NCI-H1436 treated with DMSO at 0.1 percent for 48 hours (cell line): Measurements from ENCODE around the gene AK4.

Experiments
- DNase-seq: peaks from one replicate; lab custom pipeline; 2025; lab: John Stamatoyannopoulos, UW

AK4 gene

GRCh38 chr1:65176591-65176990 is 28.6 kb downstream of the AK4 start:
- DNase-seq, result no peak

DNA sequence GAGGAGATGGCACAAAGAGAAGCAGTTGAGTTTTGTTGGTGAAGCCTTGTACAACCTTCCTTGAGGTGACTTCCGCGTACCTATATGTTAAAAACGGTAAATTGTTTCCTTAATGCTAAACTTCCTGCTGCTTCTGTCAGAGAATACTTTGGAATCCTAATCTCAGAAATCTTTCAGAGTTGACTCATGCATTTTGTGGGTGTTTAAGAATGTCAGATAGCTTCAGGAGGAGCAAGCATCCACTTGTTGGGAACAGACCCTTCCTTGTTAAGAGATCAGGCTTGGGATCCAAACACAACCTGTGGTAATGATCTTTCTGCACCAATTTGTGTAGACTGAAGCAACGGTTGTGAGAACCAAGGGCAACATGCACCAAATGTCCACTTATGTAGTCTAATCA is 29.5 kb downstream of the AK4 start:
- DNase-seq, result no peak

- DNase-seq, result no peak
These were observed 30.2 kb downstream of the AK4 start for GRCh38 chr1:65178235-65178634.

GRCh38 chr1:65179148-65179547 is 31.1 kb downstream of the AK4 start:
- DNase-seq, result no peak

DNA sequence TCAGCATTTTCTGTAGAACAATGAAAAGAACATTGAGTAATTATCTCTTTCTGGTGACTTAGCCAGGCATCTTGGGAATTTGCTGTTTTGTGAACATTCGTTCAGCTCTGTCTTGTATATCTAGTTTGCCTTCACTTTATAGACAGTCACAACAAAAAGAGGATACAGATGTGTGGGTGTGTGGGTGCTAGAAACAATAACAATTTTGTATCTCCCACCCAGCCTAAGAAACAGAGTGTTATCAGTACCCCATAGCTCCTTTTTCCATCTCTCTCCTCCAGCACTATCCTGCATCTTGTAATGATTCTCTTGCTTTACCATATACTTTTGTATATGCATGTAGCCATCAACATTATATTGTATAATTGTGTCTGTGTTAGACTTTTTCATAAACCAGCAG is 33.0 kb downstream of the AK4 start:
- no peak for DNase-seq

GRCh38 chr1:65182658-65183268 is 34.8 kb downstream of the AK4 start:
- DNase-seq, result no peak

DNA sequence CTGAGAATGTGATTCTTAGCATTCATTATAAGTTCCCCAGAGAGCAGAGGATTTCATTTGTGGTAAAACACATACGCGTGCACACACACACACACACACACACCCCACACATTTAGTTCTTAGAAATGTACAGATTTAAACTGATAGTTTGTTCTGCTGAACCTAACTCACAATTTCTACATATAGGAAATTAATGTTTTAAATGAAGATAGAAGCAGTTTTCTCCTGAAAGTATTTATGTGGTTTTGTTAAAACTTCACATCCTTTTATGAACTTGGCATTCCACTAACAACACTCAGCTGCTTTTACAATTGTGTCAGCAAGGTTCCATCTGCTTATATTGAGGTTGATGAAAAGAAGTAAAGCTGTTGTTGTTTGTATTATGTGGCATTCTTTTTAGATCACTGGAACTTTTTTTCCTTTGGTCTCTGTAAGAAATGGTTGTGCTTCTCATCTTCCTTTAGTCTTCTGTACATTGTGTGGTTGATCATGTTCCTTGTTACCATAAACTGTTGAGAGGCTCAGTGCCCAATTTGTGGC is 41.6 kb downstream of the AK4 start:
- no peak for DNase-seq

DNA sequence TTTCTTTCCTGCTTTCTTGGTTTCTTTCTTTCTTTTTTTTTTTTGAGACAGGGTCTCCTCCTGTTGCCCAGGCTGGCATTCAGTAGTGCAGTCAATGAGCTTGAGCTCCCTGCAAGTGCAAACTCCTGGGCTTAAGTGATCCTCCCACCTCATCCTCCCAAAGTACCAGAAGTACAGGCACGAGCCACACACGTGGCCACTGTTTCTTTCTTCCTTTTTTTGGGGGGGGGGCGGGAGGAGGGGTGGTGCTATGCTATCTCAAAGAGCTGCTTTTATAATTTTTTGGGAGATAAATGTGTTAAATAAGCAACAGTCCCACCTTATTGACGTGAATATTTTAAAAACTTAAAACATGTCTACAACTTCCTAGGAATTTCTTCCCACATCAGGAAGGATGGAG is 42.2 kb downstream of the AK4 start:
- no peak for DNase-seq

DNA sequence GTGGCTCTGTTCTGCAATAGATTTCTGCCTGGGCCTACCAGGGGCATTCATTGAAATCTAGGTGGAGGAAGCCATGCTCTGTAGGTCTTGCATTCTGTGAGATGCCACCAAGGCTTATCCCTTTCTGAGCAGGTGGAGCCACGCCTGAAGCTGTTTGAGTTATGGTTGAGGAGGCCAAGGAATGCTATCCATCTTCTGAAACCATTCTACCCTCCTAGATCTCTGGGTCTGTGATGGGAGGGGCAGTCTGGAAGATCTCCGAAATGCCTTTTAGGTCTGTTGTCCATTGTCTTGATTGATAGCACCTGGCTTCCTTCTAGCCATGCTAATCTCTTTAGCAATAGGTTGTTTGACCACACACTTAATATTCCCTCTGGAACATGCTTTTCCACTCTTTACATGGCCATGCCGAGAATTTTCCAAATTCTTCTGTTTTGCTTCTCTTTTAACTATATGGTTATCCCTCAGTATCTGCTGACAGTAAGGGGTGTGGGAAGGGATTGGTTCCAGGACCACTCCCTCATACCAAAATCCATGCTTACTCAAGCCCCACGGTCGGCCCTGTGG is 45.2 kb downstream of the AK4 start:
- DNase-seq, result no peak

DNA sequence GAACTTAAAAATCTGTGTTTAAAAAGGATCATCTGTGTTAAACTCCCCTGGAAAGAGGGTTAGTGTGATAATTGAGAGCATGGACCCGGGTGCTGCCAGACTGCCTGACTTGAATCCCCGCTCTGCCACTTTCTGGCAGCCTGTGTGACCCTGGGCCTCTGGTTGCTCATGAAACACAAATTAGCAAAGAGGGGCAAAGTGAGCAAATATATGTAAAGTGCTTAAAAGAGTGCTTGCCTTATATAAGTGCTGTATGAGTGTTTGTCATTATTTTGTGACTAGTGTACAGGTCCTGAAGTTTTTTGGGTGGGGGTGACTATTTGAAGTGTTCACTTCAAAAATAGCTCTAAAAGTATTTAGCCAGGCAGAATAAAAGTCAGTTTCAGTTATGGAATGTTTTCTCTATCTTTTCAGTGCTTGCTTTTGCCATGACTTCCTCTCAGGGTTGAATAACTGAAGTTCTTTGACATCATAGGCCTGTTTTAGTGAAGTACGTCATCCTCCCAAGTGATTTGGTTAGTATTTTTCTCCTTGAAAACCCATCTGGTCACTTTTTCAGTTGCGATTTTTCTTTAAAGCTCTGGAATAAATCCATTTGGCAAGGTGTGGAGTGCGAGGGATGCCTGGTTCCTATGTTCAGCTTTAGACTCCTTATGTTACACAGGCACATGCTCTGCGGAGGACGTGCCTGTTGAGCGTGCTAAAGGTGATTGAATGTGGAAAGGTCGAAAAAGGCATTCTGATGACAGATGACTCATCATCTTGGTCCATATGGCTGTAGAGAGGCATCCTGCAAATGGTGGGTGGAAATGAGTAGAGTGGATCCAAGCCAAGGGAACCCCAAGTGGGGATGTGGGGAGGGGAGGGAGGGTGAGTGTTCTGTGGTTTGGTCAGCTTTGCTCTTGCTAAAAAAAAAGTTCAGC is 47.8 kb downstream of the AK4 start:
- DNase-seq, result no peak

- DNase-seq, result no peak
These were observed 48.9 kb downstream of the AK4 start for GRCh38 chr1:65196926-65197325.

- no peak for DNase-seq
These were observed 49.6 kb downstream of the AK4 start for GRCh38 chr1:65197636-65198035.

GRCh38 chr1:65198096-65198495 is 50.1 kb downstream of the AK4 start:
- no peak for DNase-seq

DNA sequence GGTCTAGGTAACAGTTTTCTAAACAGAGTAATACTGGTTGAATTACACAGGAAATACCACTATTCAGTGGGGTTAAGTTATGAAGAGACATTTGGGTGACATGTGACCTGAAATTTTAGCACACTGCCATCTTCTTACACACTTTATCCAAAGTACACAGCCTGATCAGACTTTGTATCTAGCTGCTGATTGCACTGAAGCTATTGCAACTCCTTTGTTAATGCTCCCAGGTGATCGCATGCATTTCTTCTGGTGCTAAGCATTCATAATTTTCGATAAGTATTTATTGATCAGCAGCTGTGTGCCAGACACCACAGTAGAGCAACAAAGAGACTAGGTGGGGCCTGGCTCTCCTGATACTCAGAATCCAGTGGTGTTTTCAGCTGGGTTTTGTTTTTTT is 52.4 kb downstream of the AK4 start:
- DNase-seq, result no peak

- no peak for DNase-seq
These were observed 58.8 kb downstream of the AK4 start for GRCh38 chr1:65206836-65207235.

- no peak for DNase-seq
These were observed 59.3 kb downstream of the AK4 start for GRCh38 chr1:65207317-65207716.

DNA sequence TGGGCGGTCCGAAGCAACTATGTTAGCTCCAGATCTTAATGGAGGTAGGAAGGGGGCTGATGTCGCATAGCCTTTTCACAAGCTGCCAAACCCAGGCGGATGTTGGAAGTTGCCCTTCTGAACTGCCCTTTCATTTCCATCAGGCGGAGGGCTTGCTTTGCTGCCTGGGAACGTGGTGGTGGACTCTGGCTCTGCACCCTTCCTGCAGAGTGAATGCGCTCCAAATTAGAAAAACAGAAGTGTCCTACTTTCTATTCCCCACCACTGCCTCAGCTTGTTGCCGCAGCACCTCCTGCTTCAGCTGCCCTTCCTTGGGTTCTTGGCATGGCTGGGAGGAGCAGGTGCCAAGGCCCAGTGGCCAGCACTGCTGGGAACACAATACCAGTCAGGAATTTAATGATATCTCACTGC is 60.6 kb downstream of the AK4 start:
- no peak for DNase-seq

DNA sequence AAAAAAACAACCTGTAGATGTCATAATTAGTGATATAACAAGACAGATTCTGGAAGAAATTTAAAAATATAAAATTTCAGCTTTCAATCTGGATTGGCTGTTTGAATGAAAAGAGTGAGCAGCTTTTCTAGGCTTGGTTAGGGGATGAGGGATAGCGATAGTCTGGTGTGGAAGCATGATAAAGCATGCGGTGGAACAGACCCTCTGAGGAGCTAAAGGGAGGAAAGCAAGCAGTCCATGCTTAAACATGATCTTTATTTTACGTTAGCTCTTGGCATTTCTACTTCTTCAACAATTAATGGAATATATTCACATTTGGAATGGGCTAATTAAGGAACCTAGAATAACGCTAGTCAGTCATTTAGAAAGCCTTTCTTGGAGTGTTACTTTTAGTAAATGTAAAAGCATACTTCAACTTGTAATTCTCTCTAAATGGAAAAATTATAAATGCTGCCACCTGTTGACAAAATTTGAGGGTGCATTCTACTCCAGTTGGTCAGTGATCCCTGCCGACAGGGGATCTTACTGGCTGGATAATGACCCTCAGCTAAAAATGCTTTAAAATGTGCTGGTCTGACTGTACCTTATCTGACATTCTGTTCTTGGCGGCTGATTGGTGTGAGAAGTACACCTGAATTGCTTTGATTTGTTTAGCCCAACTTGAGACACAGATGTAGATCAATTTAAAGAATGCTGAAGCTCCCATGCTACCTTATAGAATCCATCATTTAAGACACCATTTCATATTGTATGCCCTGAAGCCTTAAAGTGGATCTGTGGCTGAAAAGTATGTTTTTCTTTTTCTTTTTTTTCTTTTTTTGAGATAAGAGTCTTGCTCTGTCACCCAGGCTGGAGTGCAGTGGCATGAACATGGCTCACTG is 61.2 kb downstream of the AK4 start:
- DNase-seq, result no peak

DNA sequence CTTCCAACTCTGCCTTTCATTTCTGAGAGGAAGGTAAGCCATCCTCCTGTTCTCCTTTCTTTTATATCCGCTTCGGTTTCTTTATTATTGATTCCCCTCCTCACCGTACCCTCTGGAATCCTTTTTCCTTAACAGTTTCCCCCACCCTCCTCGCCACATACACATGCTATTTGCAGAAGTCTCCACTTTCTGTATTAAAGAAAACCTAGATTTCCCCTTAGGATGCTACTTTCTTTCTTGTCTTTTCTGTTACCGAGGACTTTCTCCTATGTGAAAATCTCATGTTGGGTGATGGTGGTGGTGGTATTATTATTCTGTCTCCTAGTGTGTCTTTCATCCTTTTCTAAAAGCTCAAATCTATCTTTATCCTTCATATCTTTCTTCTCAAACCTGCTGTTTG is 62.3 kb downstream of the AK4 start:
- DNase-seq, result no peak

GRCh38 chr1:65211331-65211730 is 63.3 kb downstream of the AK4 start:
- no peak for DNase-seq

DNA sequence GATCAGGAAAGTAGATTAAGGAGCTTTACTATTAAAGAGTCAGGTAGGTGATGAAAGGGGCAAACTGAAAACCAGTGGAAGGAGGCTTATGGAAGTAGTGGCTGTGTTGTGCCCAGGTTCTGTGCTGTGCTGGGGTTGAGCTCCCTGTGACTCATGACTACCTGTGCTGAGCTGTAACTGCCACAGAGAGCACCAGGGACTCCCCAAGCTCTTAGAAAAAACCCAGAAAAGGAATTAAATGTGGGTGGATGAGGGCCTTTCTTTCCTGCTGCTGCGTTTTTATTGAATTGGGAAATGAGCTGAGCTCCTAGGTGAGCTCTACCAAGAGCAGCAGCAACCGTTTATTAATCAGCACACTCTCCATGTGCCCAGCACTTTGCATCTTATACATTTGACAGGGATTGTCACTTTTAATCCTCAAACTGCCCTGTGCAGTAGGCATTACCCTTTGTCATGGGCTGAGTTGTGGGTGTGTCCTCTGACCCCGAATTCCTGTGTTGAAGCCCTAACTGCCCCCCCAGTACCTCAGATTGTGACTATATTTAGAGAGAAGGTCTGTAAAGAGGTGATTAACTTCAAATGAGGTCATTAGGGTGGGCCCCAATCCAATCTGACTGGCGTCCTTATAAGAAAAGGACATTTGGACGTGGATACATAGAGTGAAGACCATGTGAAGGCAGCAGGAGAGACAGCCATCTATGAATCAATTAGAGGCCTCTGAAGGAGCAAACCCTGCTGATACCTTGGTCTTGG is 65.4 kb downstream of the AK4 start:
- no peak for DNase-seq
